B cell (primary cell): ENCODE measurements around the gene KIAA0753. TPM values are rescaled to one million over a fixed set of nuclear protein-coding genes. Genes with fewer than 3 reads are reported as not detected.
"Not testable (repeated sequence)": the region's sequence is repeated elsewhere in the genome, so short reads cannot be mapped to it uniquely, and the experiment has no call there.

Source experiments
- ATAC-seq: fragments of 200-7000 bp; cut with Tn5 transposase; one replicate; pipeline ENCODE4 v1.10.0; 2021; ENCODE audit warnings: low read depth, mild to moderate bottlenecking, moderate number of reproducible peaks, moderate library complexity
- CTCF ChIA-PET: fragments of 350-600 bp; sonication (Branson Sonifier 250); formaldehyde crosslinking; loops from one replicate; lab custom pipeline; 2021; ENCODE audit warnings: antibody characterized with exemption, inconsistent platforms; lab: Charles Lee
- POLR2A ChIA-PET: fragments of 350-600 bp; sonication (Branson Sonifier 250); formaldehyde crosslinking; loops from one replicate; lab custom pipeline; 2021; ENCODE audit warnings: antibody characterized with exemption; lab: Charles Lee
- DNase-seq: peaks from one replicate; pipeline ENCODE4 v3.0.0; 2013
- H2AFZ ChIP-seq: 2 replicates; pipeline ENCODE4 v1.6.1; 2012; ENCODE audit warnings: mild to moderate bottlenecking, low read depth, low read length; ENCODE audit not compliant: insufficient read depth, poor library complexity, severe bottlenecking
- H3K27ac ChIP-seq, 2 donors: 1 replicate in 1 of 2; 2 replicates in 1 of 2; pipeline ENCODE4 v1.5.1; 2012 to 2013; ENCODE audit warnings: low read length in 2 of 2, mild to moderate bottlenecking in 2 of 2, moderate library complexity in 1 of 2
- H3K27me3 ChIP-seq, 4 experiments: fragments of 200-600 bp in 1 of 4; sonication (generic) in 1 of 4; replicated peaks in 1 of 4; 1 replicate in 2 of 4; 2 replicates in 2 of 4; pipeline versions ENCODE4 v1.6.1 to v1.7.0; 2013 to 2016; ENCODE audit warnings: low read length in 3 of 4, mild to moderate bottlenecking in 2 of 4, mixed read lengths in 1 of 4, moderate library complexity in 1 of 4; ENCODE audit not compliant: insufficient read depth in 4 of 4, control insufficient read depth in 3 of 4; ENCODE audit errors: control extremely low read depth in 1 of 4
- H3K36me3 ChIP-seq, 2 experiments: replicated peaks in 1 of 2; 1 replicate in 1 of 2; 2 replicates in 1 of 2; pipeline versions ENCODE4 v1.6.1 to v1.7.1; 2013; ENCODE audit warnings: low read length in 1 of 2; ENCODE audit not compliant: insufficient read depth in 2 of 2, control insufficient read depth in 1 of 2; ENCODE audit errors: control extremely low read depth in 1 of 2, extremely low read depth in 1 of 2
- H3K4me1 ChIP-seq, 2 donors: fragments of 200-600 bp in 1 of 2; sonication (generic) in 1 of 2; 1 replicate in 1 of 2; 2 replicates in 1 of 2; pipeline versions ENCODE4 v1.5.1 to v1.6.1; 2013 to 2017; ENCODE audit warnings: low read length in 2 of 2; ENCODE audit not compliant: control insufficient read depth in 2 of 2, insufficient read depth in 2 of 2
- H3K4me2 ChIP-seq: replicated peaks from 2 replicates; pipeline ENCODE3; 2012; ENCODE audit warnings: mild to moderate bottlenecking, low read depth, low read length; ENCODE audit not compliant: poor library complexity, severe bottlenecking
- H3K4me3 ChIP-seq, 5 experiments: fragments of 200-600 bp in 1 of 5; sonication (generic) in 1 of 5; 1 replicate in 3 of 5; 2 replicates in 2 of 5; pipeline versions ENCODE4 v1.5.1 to v1.7.0; 2011 to 2016; ENCODE audit warnings: low read length in 4 of 5, mild to moderate bottlenecking in 4 of 5, low read depth in 2 of 5, control low read depth in 1 of 5, moderate library complexity in 1 of 5; ENCODE audit not compliant: insufficient read depth in 1 of 5; ENCODE audit errors: control extremely low read depth in 1 of 5, extremely low read depth in 1 of 5
- H3K79me2 ChIP-seq: fragments of 200-600 bp; sonication (generic); one replicate; pipeline ENCODE4 v1.6.0; 2016; ENCODE audit warnings: low read length; ENCODE audit not compliant: control insufficient read depth, insufficient read depth
- H3K9ac ChIP-seq: fragments of 200-600 bp; sonication (generic); 2 replicates; pipeline ENCODE4 v1.6.1; 2017; ENCODE audit warnings: mild to moderate bottlenecking, low read length, moderate library complexity
- H3K9me3 ChIP-seq, 3 donors: one replicate each; pipeline versions ENCODE4 v1.6.1 to v1.7.1; 2013; ENCODE audit warnings: low read length in 2 of 3; ENCODE audit not compliant: control insufficient read depth in 2 of 3, insufficient read depth in 1 of 3; ENCODE audit errors: control extremely low read depth in 1 of 3
- H4K20me1 ChIP-seq: 2 replicates; pipeline ENCODE4 v1.6.0; 2012; ENCODE audit warnings: mild to moderate bottlenecking, low read length; ENCODE audit not compliant: insufficient read depth, control insufficient read depth, poor library complexity, severe bottlenecking
- H3K27ac Mint-ChIP-seq: one replicate; pipeline ENCODE4 v1.8.0; 2021; ENCODE audit warnings: mixed read lengths
- H3K27me3 Mint-ChIP-seq: one replicate; pipeline ENCODE4 v1.8.0; 2021; ENCODE audit warnings: mixed read lengths
- H3K4me1 Mint-ChIP-seq: one replicate; pipeline ENCODE4 v1.8.0; 2021; ENCODE audit warnings: mixed read lengths
- H3K4me3 Mint-ChIP-seq: one replicate; pipeline ENCODE4 v1.8.0; 2021; ENCODE audit warnings: mixed read lengths
- H3K9me3 Mint-ChIP-seq: one replicate; pipeline ENCODE4 v1.8.0; 2022; ENCODE audit warnings: mixed read lengths; ENCODE audit not compliant: insufficient read depth
- CTCF ChIP-seq: fragments of 200-600 bp; IDR thresholded peaks from one replicate; pipeline ENCODE4 v1.8.0; 2022; ENCODE audit warnings: antibody characterized with exemption, mild to moderate bottlenecking
- EZH2 ChIP-seq: IDR thresholded peaks from 2 replicates; pipeline ENCODE4 v1.6.1; 2012; ENCODE audit warnings: borderline replicate concordance, low read depth, mild to moderate bottlenecking, moderate library complexity, low read length; ENCODE audit not compliant: insufficient read depth, poor library complexity, severe bottlenecking
- WGBS: methylation state at CpG from one replicate; pipeline ENCODE4 v1.1.5; 2013; ENCODE audit warnings: missing lambda C conversion rate; ENCODE audit not compliant: insufficient coverage; 5-methylcytosine and 5-hydroxymethylcytosine counted together
- intact Hi-C: fragments of 100-400 bp; cut with micrococcal nuclease; formaldehyde crosslinking; loops from one replicate; pipeline ENCODE4 v1.10.0; 2022
- polyA plus RNA-seq: library from polyadenylated mRNA; depleted of rRNA; stranded (reverse); fragments of >200 nt; gene quantifications from 2 replicates; pipeline ENCODE4 v1.2.3, GENCODE V29; 2012
- total RNA-seq, 2 donors: library from RNA; stranded (reverse); fragments of 120-200 nt in 1 of 2; gene quantifications; 1 replicate in 1 of 2; 2 replicates in 1 of 2; pipeline versions ENCODE4 v1.2.3 to v1.2.4, GENCODE V29; 2013 to 2022

The KIAA0753 gene
- total and polyA plus RNA-seq, 2 donors (not counting 1 experiment from before 2014, with no cell fraction given), result 6.3 to 29.1 TPM

GRCh38 chr17:6666077-6666521 lies 25.6 kb upstream of the KIAA0753 start:
- ChIA-PET POLR2A (interaction anchor here (0.9 kb wide), 1 partner anchor 15 kb away, joined by 3 read pairs; the partner anchor contains the start of genes C17orf100 and MED31), CTCF (interaction anchor here (0.8 to 2.4 kb wide), 11 partner anchors 8 to 245 kb away, joined by 3 to 15 read pairs (median 4); no protein-coding TSS in a partner anchor)
- DNase-seq (peak; percentile 70), ATAC-seq (peak; percentile 89)
- WGBS, result 25% methylated on average over 9 of the region's 9 CpGs
- peaks cover 31% of the 10 kb centered on the region for H3K79me2 ChIP-seq
- no peaks in the 10 kb centered on the region for H3K27me3 ChIP-seq
- no peaks in the 10 kb centered on the region for H3K9me3 ChIP-seq
- H3K4me1 ChIP-seq, result peaks cover 17 to 30% of the 10 kb centered on the region in 2 donors
- peak overlapping the region; percentile 42 for H3K4me2 ChIP-seq
- H3K4me3 Mint-ChIP-seq, result no peak overlapping the region
- H3K27ac ChIP-seq, result no peak overlapping the region
- no peak overlapping the region for H3K27ac Mint-ChIP-seq
- H3K36me3 ChIP-seq, result peaks cover 0 to 23% of the 10 kb centered on the region in 2 experiments
- TF ChIP-seq CTCF (peak; percentile 84), EZH2 (no peak)
- H3K9ac ChIP-seq, result no peak overlapping the region
- H4K20me1 ChIP-seq, result peaks cover 16% of the 10 kb centered on the region
- no peaks in the 10 kb centered on the region for H3K9me3 Mint-ChIP-seq
- no peak overlapping the region for H3K4me3 ChIP-seq
- no peaks in the 10 kb centered on the region for H3K27me3 Mint-ChIP-seq
- peak overlapping the region; percentile 31 for H2AFZ ChIP-seq
- intact Hi-C loops, result loop anchor here (1.0 kb wide), 1 partner anchor 177 kb away; no protein-coding TSS in a partner anchor
- peaks cover 37% of the 10 kb centered on the region for H3K4me1 Mint-ChIP-seq

GRCh38 chr17:6663200-6663599 lies 22.7 kb upstream of the KIAA0753 start:
- H4K20me1 ChIP-seq, H3K4me3 Mint-ChIP-seq, H3K9me3 Mint-ChIP-seq, H3K4me2 ChIP-seq, H3K27ac ChIP-seq, POLR2A ChIA-PET, H3K27me3 Mint-ChIP-seq, H3K4me3 ChIP-seq, H3K27ac Mint-ChIP-seq, H3K27me3 ChIP-seq, H2AFZ ChIP-seq, H3K9me3 ChIP-seq, DNase-seq, H3K9ac ChIP-seq, ATAC-seq, intact Hi-C loops: not testable (repeated sequence)
- CTCF ChIA-PET, result interaction anchor here (1.1 kb wide), 1 partner anchor 248 kb away, joined by 4 read pairs; no protein-coding TSS in a partner anchor
- Histone ChIP-seq H3K4me1 (peaks cover 34 to 54% of the 10 kb centered on the region in 2 donors), H3K36me3 (peaks cover 0 to 11% of the 10 kb centered on the region in 2 experiments), H3K79me2 (peaks cover 38% of the 10 kb centered on the region)
- WGBS, result 97% methylated on average over 14 of the region's 14 CpGs
- H3K4me1 Mint-ChIP-seq, result peaks cover 57% of the 10 kb centered on the region
